HG02678 (cell line): Measurements from ENCODE around the gene MED10.
A peak's percentile ranks its signal among the peaks of the same experiment; 100 is the strongest.

Experiments used
- ATAC-seq: cut with Tn5 transposase; IDR thresholded peaks from one replicate; pipeline ENCODE4 v1.9.1; 2021; ENCODE audit warnings: mild to moderate bottlenecking, moderate library complexity; ENCODE audit not compliant: unreplicated experiment

The MED10 gene

DNA sequence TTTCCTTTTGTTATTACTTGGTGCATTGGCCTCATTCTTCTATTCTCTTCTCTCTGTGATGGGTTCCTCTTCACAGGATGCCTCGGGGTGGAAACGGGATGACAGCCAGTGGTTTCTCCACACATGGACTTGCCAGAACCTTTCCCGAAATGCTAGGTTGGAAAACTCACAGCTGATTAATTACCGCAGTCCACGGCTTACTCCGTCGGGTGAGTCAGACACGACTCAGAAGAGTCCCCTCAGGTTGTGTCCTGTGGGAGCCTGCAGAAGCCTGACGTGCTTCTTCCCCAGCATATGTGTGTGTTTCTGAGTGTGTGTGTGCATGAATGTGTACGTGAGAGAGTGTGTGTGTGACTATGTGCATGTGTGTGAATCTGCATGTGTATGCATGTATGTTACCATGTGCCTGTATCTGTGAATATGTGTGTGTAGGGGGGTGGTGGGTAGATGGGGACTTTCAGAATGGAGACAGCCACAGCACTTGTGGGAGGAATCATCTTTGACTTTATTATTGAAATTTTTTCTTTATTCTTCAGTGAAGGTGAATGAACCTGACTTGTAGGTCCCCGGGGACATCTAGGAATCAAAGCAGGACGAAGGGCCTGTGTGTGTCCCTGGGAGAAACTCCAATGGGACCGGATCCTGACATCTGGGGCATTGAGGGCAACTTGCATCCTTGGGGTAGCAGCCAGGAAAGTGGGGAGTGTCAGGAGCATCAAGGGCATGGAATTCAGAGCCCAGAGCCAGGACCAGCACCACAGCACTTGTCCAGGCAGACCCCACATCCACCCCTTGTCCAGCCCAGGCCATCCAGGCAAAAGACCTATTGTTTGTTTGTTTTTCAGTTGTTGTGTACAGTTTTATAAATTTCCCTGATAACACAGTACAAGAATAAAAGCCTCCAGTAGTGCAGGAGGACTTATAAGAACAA, 21.9 kb upstream of the MED10 start:
- no peak for ATAC-seq

DNA sequence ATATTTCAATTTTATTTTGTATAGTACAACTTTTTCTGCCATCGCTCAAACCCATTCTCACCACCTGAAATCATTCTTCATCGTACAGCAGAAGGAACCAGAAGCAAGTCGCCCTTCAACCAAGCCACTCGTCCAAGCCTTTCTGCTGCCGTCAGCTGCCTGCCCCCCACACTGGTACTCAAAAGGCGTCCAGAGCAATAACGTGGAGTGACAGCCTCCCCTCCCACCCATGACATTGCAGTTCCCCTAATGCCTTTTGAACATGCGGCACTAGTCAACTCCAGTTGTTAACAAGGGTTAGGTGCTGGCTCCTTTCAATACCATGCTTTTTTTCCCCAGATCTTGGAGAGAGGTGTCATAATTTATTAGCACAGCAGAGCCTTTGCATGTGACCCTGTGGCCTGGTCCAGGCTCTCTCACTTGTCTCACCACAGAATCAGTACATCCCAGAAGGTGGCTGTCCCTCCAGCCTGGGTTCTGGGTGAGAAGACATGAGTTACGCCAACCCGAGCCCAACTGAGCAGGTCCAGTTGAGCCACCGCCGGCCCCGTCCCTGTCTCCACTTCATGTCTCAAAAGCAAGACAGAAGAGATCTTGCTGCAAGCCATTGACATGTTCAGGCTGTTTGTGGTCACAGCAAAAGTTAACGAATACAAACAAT, 20.4 kb upstream of the MED10 start:
- ATAC-seq: no peak

DNA sequence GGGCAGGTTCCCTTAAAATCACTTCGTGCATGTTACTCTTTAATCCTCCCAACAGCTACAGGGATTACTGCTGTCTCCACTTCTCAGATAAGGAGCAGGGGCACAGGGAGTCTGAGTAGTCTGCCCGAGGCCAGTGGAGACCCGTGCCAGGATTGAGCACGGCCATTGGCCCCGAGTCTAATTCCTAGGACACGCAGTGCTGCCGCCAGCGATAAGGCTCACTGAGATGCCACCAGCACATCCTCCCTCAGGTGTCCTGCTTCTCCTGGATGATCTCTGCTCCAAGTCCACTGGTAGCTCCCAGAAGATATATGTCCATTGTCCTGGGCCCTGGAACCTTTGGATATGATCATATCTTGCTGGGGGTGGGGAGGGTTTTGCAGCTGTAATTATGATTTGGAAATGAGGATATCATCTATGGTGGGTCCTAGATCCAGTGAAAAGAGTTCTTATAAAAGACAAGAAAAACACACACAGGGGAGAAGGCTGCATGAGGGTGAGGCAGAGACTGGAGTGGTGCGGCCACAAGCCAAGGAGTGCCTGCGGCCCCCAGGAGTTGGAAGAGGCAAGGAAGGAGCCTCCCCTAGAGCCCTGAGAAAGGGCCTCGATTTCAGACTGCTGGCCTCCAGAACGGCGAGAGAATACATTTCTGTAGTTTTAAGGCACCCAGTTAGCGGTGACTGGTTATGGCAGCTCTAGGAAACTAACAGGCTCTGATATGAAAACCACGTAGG, 19.4 kb upstream of the MED10 start:
- no peak for ATAC-seq

DNA sequence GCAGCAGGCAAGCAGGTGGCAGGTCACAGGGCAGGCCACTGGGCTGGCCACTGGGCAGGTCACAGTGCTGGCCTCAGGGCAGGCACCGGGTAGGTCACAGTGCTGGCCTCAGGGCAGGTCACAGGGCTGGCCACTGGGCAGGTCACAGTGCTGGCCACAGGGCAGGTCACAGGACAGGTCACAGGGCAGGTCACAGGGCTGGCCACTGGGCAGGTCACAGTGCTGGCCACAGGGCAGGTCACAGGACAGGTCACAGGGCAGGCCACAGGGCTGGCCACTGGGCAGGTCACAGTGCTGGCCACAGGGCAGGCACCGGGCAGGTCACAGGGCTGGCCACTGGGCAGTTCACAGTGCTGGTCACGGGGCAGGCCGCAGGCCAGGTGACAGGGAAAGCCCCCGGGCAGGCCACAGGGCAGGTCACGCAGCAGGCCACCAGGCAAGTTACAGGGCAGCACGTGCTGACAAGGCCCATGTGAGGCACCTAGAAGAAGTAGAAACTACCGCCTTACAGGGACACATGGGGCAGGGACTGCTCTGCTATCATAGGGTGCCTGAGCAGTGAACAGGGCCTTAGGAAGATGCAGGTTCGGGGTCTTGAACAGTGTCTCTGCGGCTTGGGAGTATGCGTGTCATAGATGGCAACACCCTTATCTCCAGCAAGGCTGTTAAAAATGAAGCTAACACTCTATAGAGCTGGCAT, 18.6 kb upstream of the MED10 start:
- no peak for ATAC-seq

DNA sequence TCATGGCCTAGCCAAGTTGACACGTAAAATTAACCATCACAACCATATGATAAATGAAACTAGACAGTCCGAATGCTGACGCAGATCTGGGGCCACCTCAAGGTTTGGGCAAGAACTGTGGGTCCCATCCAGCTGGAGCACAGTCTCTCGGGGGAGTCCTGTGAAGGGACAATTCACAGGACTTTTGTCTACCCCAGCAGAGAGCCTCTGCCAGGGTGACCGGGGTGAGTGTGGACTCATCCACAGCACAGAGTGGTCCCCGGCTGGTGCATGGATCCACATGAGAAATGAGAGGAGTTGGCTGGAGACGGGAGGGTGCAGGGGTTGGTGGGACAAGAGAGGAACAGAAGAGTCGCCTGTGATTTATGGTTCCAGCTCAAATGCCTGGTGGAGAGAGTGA, 17.7 kb upstream of the MED10 start:
- no peak for ATAC-seq

DNA sequence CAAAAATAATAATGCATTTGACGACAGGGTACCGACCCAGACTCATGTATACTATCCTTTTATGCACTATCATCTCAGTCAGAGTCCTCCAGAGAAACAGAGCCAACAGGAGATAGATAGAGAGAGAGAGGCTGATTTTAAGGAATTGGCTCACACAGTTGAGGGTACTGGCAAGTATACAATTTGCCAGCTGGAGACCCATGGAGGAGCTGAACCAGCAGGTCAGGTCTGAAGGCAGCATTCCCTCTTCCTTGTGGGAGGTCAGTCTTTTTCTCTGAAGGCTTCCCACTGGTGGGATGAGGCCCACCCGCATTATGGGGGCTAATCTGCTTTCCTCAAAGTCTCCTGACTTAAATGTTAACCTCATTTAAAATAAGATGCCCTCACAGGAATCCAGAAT, 17.3 kb upstream of the MED10 start:
- no peak for ATAC-seq

DNA sequence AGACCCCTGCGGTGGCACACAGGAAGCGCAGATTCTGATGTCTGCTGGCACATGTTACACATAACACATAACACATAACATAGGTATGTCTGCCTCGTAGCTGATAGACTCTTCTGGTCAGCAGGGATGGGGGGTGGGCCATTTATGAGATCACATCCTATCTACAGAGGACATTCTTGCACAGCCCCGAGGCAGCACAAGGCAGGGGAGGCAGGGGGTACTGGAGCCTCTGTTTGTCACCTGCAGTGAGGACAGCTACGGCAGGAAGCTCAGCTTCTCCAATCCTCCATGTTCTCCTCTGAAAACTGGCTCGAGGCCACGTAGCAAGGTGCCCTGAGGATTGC, 16.7 kb upstream of the MED10 start:
- ATAC-seq: no peak

DNA sequence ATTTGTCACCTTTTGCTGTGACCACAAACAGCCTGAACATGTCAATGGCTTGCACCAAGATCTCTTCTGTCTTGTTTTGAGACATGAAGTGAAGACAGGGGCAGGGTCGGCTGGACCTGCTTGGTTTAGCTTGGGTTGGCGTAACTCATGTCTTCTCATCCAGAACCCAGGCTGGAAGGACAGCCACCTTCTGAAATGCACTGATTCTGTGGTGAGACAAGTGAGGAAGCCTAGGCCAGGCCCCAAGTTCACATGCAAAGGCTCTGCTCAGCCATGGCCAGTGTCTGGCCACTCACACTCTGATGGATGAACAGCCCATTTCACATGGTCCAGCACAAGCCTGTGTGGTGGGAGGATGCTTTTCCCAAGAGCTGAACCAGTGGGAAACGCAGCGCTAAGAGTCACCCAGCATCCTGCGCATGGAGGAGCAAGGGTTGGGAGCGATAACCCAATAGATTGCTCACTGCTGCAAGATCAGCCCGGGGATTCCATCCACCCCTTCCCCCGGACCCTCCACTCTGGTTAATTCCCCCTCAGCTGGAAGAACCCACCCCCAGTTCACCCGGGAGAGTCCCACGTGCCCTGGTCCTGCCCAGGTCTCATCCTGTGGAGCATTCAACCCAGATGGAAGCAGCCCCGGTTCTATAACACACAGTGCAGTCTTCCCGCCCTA, 16.2 kb upstream of the MED10 start:
- ATAC-seq: no peak

DNA sequence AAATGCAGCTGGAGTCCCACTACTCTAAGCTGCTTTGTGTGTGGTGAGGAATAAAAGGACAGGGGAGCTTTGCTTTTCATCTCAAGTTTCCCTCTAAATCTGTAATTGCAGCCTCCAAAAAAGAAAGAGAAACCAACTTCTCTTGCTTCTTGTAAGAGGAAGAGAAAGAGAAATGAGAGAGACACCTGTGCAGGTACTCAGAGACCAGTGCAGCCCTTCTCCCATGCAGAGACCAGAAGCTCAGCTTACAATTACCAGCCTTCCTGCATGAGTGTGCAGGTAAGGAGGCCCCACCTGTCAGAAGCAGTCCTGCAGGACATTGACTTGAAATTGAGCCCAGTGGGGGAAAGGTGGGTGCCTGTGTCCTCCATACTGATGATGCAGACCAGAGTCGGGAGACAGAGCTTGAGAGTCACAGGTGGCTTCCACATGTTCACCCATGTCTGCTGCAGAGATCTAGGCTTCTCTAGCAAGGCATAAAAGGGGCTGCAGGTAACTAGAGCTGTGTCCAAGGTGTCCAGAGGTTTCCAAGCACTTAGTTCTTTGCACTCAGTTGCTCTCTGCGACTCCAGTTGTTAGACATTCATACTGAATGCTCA, 15.3 kb upstream of the MED10 start:
- peak; percentile 66 for ATAC-seq

DNA sequence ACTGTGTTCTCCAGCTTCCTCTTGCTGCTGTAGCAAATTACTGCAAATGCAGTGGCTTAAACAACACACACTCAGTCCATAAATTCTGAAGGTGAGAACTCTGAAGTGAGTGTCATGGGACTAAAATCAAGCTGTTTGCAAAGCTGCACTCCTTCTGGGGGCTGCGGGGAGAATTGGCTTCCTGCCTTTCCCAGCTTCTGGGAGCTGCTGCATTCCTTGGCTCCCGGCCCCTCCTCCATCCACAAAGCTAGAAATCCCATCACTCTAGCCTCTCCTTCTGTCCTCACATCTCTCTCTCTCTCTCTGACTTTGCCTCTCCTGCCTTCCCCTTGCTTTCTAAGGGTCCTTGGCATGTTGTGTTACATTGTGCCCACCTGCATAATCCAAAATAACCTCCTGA, 14.2 kb upstream of the MED10 start:
- ATAC-seq: no peak

DNA sequence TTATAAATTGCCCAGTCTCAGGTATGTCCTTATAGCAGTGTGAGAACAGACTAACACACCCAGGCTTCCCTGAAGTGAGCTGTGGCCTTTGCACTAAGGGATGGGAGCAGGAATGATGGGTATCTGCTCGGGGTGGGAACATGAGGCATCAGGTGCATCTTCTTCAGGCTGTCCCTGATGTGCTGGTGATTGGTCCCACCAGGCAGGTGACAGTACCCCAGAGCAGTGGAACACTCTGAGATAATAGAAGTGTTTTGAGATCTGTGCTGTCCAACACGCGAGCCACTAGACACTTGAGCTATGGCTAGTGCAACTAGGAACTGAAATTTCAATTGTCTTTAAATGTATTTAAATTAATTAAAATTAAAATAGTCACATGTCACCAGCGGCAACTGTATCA, 12.8 kb upstream of the MED10 start:
- no peak for ATAC-seq

DNA sequence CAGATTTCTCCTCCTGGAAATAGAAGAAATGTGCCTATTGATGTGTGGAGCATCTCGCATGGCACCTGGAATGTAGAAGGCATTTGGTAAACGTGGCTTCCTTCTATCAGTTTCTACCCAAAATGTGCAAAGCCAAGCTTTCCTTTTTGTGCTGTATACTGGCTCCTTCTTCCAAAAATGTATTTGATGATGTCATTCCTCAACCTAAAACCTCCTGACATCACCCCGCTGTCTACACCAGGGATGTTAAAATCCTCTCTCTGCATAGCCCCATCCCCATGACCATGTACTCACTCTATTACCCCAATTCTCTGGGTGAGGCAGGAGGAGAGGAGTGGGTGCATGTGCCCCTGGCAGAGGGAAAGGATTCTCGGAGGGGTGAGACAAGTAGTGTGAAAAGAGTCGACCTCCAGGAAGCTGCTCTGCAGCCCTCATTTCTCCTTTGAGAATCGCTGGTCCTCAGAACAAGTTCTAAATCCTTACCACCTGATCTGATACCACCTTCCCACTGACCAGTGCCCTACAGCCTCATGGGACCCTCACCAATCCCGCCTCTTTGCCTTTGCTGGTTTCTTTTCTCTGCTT, 11.7 kb upstream of the MED10 start:
- ATAC-seq: no peak

DNA sequence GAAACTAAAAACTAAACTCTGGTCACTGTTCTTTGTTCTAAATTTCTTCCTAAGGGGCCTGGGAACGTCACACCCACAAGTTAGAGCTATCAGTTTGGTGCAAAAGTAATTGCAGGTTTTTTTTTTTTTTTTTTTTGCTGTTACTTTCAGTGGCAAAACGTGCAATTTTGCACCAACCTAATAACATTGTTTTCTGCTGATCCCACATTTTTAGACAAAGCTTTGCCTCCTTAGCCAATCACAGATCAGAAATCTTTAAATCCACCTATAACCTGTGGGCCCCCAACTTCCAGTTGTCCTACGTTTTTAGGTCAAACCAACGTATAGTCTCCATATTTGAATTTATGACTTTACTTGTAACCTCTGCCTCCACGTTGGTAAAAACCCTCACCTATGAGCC, 11.1 kb upstream of the MED10 start:
- ATAC-seq: no peak

DNA sequence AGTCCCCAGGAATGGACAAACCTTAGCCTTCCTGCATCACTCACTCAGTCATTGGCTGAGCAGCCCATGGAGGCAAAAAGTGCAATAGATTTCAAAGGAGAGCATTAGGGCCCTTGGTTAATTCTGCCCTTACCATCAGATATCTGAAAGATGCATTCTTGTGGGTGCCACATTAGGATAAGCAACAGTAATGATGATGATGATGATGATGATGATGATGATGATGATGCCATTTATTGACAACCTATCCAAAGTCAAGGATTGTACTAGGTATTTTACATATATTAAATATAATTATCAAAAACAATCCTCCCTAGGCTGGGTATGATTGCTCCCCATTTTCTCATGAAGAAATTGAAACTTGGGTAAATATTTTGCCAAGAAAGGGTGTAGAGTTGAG, 9.6 kb upstream of the MED10 start:
- ATAC-seq: no peak

DNA sequence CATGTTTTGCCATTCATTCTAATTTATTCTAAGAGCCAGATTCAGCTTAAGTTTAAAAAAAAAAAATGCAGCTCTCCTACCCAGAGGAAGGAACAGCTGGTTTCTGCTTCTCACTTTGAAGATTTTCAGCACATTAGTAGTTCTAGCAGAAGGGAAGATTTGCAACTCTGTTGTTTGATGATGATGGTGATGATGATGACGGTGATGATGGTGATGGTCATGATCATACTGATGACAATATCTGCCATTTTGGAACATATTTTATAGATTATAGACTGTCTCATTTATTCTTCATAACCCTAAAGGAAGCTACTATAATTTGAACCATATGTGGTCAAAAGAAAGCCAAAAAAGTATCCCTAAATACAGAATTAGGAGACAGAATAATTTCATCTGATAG, 7.9 kb upstream of the MED10 start:
- no peak for ATAC-seq

DNA sequence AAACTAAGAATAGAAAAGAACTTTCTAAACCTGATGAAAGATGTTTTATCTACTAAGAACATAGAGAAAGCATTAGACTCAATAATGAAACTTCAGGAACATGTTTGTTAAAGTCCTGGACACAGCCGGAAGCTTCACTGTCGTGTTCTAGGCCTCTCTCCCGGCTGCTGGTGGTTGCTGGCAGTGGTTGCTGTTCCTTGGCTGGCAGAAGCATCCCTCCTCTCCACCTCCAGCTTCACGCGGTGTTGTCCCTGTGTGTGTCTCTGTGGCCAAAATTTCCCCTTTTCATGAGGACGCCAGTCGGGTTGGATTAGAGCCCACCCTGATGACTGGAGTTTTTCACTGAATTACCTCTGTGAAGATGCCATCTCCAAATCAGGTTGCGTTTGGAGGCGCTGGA, 6.5 kb upstream of the MED10 start:
- ATAC-seq: no peak

DNA sequence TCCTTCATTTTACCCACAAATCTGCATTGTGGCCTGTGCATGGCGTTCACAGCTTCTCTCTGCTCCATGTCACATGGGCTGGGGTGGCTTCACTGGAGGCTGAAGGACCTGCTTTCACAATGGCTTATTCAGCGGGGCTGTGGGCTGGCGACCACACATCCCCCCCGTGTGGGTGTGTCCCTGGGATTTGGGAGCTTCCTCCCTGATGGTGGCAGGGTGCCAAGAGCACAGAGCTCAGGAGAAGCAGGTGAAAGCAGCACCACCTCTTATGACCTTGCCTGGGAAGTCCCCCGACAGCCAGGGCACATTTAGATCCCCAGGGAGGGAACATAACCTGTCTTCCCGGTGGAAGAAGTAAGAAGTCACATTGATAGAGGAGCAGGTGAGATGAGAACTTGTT, 5.0 kb upstream of the MED10 start:
- ATAC-seq: no peak

DNA sequence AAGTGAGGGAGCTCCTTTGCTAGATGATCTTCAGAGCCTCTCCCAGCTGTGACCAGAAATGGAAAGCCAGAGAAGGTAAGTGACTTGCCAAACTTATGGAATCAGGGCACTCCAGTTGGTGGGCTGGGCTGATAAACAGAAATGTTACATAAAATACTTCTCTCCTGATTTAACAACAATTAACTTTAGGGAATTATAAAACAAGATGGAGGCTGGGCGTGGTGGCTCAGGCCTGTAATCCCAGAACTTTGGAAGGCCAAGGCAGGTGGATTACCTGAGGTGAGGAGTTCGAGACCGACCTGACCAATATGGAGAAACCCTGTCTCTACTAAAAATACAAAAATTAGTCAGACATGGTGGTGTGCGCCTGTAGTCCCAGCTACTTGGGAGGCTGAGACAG, 899 bp upstream of the MED10 start:
- ATAC-seq: no peak

DNA sequence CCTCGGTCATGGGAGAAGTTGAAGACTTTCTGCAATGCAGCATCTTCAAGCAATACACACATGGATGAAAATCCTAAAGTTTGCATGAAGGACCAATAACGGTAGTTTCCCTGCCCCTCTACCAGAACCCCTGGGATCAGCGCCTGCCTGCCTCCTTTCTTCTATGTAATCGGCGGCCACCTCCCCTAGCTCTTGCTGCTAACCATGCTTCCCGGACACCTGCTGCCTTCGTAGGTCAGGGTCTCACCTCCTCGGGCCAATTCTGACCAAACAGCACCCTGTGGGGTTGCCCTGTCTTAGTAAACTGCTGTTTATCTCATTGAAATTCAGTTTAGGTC, 388 bp upstream of the MED10 start:
- peak; percentile 29 for ATAC-seq

DNA sequence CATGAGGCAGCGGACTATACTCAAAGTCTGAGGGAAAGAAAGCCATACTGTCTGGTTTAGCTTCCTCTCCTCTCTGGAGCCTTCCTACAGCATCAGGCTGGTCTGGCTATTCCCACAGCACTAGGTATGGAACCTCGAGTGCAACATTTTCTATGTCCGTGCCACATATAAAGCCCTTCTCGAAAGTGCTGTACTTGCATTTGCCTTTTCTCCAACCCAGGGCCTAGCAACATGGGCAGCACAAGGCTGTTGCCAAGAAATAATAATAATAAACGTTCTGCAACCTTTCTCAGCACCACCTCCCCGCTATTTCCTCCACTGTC, 804 bp downstream of the MED10 start:
- no peak for ATAC-seq
